Stimulated activated CD8-positive, alpha-beta memory T cell treated with anti-CD3 and anti-CD28 coated beads, Interleukin-15, amount 100 ng/mL, for 1 hour (primary cell): ENCODE data around the gene APOL4.
"Not testable (repeated sequence)": the region's sequence is repeated elsewhere in the genome, so short reads cannot be mapped to it uniquely, and the experiment has no call there.

Experiments
- DNase-seq: peaks from one replicate; pipeline ENCODE4 v3.0.0-alpha.2; 2020; ENCODE audit warnings: low read depth

APOL4 gene

GRCh38 chr22:36206255-36206654 lies 4.6 kb upstream of the APOL4 start:
- no peak for DNase-seq

- not testable (repeated sequence) for DNase-seq
Observed at GRCh38 chr22:36205573-36205972, 4.0 kb upstream of the APOL4 start.

GRCh38 chr22:36204632-36205015 lies 3.0 kb upstream of the APOL4 start:
- no peak for DNase-seq

DNA sequence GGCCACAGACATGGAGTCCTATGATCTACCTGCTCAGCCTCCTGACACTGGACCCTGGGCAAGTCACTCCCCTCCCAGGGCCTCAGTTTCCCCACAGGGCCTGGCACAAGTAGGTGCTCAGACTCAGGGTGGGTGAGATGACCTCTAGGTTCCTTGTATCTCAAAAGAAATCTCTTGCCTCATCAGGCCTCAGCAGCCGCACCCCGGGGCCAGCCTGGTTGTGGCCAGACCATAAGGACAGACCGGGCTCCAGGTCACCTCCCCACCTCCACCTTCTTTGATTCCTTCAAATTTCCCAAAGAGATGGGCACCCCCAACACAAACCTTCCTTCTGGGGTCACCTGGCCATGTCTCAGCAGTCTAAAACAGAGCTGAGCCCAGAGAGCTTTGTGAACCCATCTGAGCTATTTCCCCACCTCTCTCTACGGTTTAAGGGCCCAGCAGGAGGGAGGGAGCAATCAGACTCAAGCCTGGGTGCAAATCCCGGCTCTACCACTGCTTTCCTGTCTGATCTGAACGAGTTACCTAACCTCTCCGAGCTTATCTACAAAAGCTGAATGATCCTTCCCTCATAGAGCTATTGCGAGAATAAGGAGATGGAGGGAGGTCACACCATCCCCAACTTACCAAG lies 2.5 kb upstream of the APOL4 start:
- no peak for DNase-seq

GRCh38 chr22:36203441-36203840 lies 1.8 kb upstream of the APOL4 start:
- DNase-seq, result not testable (repeated sequence)

DNA sequence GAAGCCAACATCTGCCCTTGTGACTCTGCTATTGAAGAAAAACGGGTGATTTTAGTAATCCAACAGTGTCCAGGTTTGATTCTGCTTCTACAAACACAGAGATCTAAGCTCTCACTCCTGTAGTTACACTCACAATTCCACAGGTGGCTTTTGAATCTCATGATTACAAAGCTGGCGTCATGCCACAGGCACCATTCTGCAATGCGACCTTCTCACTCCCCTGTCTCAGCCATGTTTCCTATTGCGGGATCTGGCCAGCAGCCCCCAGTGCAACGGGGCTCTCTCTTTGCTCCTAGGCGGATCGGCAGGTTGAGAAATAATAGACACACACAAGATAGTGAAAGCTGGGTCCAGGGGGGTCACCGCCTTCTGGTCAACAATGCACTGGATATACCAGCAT lies 1.3 kb upstream of the APOL4 start:
- not testable (repeated sequence) for DNase-seq

GRCh38 chr22:36201025-36201424 lies 584 bp downstream of the APOL4 start:
- not testable (repeated sequence) for DNase-seq

DNA sequence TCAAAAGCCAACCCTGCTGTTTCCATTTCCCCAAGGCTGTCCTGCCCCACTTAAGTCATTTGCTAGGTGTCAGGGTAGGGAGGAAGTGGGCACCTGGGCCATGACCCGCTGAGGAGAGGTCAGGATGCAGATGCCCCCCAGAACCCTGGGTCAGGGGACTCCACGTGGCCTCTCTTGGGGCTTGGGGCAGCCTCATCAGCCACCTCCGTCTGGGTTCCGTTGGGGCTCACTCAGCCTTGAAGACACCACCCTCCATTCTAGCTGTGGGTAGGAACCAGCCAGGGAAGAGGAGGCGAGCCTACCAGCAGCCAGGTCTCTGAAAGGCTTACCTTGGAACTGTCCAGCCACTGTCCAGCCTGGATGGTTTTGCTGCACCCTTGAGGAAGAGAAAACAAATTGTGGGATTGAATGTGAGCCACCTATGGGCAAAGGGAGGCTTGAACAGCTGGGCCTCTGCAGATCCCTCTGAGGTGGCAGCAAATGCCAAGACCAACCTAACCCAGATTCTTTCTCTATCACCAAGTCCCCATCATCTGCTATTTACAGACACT lies 2.5 kb downstream of the APOL4 start:
- DNase-seq, result no peak

- no peak for DNase-seq
Observed at GRCh38 chr22:36198536-36198935, 3.1 kb downstream of the APOL4 start.

- DNase-seq, result no peak
Observed at GRCh38 chr22:36197514-36198146, 4.0 kb downstream of the APOL4 start.

- DNase-seq, result no peak
Observed at GRCh38 chr22:36197065-36197440, 4.6 kb downstream of the APOL4 start.

- no peak for DNase-seq
Observed at GRCh38 chr22:36196254-36197064, 5.2 kb downstream of the APOL4 start.

DNA sequence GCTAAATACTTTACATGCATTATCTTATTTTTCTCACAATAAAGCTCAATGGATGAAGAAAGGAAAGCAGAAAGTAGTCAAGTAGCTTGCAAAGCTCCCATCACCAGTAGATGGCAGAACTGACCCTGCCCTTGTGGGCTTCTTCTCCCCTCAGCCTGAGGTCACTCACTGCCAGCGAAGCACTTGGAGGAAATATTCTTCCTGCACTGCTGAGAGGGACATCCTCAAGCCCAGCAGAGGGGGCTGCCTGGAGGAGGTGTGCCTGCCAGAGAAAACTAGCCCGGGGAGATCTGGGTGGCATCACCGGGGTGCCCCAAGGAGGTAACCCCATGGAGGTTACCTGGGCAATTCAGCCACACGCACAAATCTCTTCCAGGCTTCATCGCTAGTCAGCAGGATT lies 6.6 kb downstream of the APOL4 start:
- DNase-seq, result no peak

- DNase-seq, result no peak
Observed at GRCh38 chr22:36194385-36194784, 7.2 kb downstream of the APOL4 start.

DNA sequence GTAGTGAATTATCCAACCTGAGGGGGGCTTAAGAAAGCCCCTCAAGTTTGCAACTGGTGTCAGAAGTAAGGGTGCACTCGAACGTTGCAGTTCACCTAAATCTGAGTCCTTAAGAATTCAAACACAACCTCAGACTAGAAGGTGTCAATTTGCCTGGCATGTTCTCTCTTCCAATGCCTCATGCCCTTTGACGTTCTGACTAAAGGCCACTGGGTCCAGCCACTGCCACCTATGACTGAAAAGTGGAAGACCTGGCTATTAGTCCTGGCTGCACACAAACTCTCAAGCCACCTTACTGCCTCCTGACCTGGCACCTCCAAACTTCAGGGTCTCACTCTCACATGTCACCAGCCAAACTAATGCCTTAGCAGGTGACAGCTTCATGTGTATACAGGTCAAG lies 8.0 kb downstream of the APOL4 start:
- no peak for DNase-seq

GRCh38 chr22:36193171-36193570 lies 8.4 kb downstream of the APOL4 start:
- no peak for DNase-seq

DNA sequence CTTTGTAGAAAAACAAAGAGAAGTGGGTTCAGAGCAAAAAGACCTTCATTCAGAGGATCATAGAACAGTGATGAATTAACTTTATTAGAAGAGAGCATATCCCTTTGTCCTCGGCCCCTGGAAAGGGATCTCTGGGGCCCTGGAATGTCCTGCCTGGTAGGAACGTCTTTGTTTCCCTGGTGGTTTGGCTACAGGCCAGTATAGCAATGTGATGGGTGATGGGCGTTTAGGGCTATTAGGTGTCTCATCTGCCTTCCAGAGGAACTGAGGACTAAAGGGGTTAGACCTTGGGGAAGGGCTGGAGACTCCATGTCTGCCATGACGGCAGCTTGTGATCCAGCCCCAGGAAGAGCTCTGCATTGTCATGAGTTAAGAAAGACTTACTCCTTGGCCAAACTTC lies 9.1 kb downstream of the APOL4 start:
- no peak for DNase-seq

- DNase-seq, result no peak
Observed at GRCh38 chr22:36191106-36191836, 10.3 kb downstream of the APOL4 start.

DNA sequence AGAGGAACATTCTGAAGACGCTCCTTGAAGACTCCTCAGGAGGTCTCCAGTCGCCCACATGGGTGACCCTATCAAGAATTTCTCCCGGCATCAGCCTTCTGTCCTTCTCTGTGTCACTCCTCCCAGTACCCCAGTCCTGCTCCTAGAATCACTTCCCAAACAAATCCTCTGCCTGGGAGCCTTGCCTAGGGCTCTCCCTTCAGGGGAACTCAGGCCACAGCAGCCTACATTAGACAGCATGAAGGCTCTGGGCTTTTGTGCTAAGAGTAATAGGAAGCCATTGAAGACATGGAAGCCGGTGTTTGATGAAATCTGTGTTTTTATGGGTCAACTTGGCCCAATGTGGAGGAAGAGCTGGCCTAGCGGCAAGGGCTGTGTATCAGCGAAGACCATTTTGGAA lies 13.7 kb downstream of the APOL4 start:
- DNase-seq, result not testable (repeated sequence)

DNA sequence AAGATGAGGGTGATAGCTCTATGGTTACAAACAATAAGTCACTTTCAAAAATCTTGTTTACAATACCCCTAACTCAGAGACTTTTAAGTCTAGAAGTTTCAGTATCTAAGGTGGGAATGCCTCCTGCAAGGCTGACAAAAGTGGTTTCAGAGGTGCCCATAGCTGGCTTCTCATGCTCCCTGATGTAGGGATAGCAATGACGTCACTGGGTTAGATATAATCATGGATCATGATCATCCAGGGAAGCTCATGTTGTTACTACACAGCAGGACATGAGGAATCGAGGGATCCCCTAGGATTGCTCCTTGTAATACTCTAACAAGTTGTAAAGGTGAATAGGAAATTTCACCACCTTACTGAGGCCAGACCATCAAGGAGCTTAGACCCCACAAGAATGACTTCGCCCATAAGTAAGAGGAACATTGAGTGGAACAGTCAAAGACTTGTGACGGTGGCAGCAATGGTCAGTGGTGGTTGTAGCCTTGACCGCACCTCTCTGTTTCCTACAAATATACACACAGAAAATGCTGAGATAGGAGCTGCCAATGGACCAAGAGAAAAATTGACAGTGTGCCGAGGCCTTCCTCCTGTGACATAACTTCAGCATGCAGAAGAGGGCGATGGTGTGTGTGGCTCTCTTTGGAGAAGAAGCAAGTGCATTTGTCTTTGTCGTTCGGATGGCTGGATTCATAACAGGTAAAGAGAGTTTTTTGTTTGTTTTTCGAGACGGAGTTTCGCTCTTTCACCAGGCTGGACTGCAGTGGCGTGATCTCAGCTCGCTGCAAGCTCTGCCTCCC lies 15.6 kb downstream of the APOL4 start:
- no peak for DNase-seq

DNA sequence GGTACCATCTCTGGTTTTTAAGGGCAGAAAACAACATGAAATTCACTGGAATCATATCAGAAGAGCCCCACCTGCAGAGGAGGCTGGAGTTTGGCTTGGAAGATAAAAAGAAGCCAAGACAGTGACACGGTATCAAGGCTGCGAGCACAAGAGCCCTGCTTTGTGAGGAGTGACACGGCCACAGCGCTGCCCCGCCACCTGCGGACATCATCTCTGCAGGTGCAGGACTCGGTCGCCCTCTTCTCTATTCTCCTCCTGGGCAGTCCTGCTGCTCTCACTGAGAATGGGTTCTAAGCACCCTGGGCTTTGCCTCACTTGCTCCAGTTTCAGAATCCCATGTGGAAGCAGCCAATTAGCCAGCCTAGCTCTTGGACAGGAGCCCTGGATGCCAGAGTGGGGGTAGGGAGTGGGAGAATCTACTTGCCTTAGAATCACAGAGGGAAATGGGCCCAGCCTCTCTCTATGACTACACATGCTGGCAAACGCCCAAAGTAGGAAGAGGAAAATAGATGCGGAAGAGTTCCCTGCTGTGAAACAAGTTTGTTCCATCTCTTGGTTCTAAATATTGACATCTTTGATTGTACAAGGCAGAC lies 17.1 kb downstream of the APOL4 start:
- DNase-seq, result no peak
